Measurements from ENCODE around the gene CDC42.
"Not testable (repeated sequence)": the region's sequence is repeated elsewhere in the genome, so short reads cannot be mapped to it uniquely, and the experiment has no call there.

Gene CDC42

GRCh38 chr1:22052115-22053016 lies at the start of gene CDC42:
Gene CDC42, plus strand, starts transcription at chr1:22052709. Its CDS starts 25,770 bp downstream, at chr1:22078479.
- peak; percentile 84 for DNase-seq

DNA sequence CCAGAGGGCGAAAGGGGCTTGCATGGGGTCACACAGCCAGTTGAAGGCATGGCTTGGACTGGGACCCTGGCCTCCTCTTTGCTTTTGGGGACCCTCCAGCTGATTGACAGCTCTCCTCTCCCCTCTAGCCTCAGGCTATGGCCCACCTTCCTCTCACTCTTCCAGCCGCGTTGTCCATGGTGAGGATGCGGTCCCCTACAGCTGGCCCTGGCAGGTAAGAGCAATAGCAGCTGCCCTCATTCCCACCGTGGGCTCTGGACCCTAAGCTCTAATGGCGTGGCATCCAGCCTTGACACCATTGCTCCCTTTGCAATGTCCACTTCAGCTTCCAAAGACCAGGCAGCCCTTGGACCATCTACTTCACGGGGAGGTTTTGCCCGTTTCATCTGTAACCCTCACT lies 49.6 kb upstream of the CDC42 start:
- not testable (repeated sequence) for DNase-seq

- not testable (repeated sequence) for DNase-seq
Measured at GRCh38 chr1:22003959-22004358, 48.5 kb upstream of the CDC42 start.

- DNase-seq, result not testable (repeated sequence)
Measured at GRCh38 chr1:22005261-22006149, 47.0 kb upstream of the CDC42 start.

GRCh38 chr1:22006736-22007135 lies 45.8 kb upstream of the CDC42 start:
- DNase-seq, result not testable (repeated sequence)

- DNase-seq, result not testable (repeated sequence)
Measured at GRCh38 chr1:22007262-22007661, 45.2 kb upstream of the CDC42 start.

- DNase-seq, result not testable (repeated sequence)
Measured at GRCh38 chr1:22009566-22009965, 42.9 kb upstream of the CDC42 start.

DNA sequence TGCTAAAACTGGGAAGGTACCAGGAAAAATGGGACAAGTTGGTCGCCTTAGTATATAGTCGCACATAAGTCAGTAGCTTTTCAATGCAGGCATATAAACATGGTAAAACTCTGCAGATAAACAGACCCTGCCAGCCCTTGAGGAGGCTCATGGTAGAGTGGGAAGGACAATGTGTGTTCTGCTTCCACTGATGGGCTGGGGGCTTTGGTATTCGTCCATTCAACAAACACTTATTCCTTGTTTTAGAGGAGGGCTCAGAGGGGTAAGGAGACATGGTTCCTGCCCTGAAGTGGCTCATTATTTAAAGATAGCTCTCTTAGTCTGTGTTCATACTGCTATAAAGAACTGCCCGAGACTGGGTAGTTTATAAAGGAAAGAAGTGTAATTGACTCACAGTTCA lies 39.8 kb upstream of the CDC42 start:
- DNase-seq, result not testable (repeated sequence)

- DNase-seq, result not testable (repeated sequence)
Measured at GRCh38 chr1:22014575-22015206, 37.8 kb upstream of the CDC42 start.

GRCh38 chr1:22018583-22019559 lies 33.6 kb upstream of the CDC42 start:
- no peak for DNase-seq

DNA sequence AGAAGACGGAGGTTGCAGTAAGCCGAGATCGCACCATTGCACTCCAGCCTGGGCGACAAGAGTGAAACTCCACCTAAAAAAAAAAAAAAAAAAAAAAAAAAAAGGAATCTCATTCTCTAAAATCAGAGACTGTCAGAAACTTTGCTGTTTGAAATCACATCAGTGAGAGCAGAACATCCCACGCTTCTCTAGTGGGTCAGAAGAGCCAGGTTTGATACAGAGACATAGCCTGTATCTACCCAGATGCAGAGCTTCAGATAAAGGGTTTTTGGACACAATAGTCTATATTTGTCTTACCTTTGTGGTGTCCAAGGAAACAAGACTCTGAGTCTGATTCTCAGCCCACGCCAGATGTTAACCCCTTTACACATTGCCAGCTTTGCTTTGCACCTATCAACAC lies 31.4 kb upstream of the CDC42 start:
- DNase-seq, result no peak

DNA sequence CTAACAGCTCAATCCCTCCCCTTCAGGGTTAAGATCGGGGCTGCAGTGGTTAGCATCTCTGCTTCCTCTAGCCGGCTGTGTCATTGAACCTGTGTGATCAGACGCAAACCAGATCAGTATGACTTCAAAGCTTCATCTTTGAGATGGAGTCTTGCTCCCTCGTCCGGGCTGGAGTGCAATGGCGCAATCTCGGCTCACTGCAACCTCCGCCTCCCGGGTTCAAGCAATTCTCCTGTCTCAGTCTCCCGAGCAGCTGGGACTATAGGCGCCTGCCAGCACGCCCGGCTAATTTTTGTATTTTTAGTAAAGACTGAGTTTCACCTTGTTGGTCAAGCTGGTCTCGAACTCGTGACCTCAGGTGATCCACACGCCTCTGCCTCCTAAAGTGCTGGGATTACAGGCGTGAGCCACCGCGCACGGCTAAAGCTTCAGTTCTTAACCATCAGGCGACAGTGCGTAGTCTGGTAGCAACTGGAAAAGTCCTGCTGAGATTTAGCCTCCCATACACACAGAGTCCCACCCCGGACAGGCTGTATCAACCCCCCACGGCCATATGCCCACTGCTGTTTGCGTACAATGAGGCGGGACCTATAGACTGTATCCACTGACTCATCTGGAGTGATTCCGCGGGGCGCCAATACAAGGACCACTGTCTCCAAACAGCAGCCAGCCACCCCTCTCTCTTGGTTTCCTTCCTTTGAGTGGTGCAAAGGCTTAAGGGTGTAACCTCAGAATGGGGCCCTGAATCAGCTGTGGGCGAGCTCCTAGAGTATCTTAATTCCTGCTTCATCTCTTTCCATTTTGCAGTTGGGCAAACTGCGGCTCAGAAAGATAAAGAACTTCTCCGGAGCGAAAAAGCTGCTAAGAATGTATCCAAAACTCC lies 27.8 kb upstream of the CDC42 start:
- no peak for DNase-seq

DNA sequence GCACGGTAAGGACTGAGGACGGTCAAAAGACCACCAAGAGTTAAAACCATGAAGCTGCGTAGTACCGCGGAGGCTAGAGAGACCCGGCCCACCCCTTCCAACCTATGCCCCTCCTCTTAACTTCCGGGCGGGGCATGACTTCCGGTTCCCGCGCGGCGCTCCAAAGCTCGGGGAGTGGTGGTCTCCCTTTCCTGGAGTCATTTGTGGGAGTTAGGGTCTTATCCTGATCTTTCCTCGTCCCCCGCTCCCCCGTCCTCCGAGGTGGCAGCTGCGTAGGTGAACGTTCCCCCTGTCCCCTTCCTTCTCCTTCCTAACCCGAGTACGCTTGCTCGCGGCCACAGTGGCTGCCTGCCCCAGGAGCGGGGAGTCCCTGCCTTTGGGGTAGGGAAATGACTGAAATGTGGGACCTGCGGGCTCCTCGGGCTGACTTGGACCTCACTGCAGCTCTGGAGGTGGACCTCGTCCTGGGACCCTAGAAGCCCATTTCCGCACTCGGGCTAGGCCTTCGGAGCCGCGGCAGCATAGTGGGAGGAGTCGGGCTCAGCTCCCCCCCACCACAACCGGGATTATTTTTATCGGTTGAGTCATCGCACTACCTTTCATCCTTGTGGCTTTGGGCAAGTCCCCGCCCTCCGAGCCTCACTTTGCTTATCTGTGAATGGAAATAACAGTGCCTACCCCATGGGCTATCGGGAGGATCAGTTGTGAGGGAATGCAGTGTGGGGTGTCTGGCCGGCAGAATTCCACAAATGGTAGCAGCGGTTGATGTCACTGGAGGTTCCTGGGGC lies 26.9 kb upstream of the CDC42 start:
- DNase-seq, result peak; percentile 74

DNA sequence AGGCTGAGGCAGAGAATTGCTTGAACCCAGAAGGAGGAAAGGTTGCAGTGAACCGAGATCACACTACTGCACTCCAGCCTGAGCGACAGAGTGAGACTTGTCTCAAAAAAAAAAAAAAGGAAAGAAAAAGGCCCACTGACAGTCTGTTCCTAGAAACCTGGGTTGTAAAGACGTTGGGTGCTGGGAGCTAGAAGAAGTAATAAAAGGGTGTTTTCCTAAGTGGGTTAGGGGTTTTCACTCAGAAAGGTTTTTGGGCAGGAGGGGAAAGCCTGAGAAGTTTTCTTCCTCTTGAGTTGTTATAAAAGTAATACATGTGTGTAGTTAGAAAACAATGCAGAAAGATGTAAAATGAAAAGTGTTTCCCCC lies 25.6 kb upstream of the CDC42 start:
- no peak for DNase-seq

- DNase-seq, result no peak
Measured at GRCh38 chr1:22030057-22030456, 22.5 kb upstream of the CDC42 start.

- DNase-seq, result no peak
Measured at GRCh38 chr1:22030473-22030872, 22.0 kb upstream of the CDC42 start.

DNA sequence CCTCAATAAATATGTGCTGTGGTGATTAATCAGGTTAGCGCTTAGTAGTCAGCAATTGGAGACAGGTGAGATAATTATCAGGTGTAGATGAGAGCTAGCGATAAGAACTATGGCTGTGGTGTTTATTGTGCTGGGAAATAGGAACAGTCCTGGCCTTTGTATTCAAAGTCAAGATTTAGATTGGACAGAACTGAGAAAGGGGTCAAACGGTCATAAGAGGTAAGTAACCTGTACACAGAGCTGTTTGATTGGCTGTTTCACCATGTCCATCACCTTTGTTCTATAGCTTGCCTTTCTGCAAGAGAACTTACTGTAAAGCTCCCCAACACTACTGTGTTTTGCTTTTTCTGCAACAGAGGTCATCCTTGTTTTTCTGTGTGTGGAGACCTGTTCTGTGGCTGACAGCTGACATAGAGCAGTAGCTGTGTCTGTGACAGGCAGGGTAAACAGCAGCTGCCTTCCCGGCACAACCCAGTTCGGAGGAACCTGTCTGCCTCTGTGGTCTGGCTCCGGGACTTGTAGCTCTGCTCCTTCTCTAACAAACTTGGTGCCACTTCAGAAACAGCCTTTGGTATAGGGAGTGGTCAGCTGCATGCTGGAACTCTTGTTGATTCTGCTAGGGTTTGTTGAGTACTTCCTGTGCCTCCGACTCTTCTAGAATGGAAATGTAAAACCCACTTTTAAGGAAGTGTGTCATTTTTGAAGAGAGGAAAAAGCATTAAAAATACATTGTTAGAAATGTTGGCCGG lies 21.1 kb upstream of the CDC42 start:
- no peak for DNase-seq

DNA sequence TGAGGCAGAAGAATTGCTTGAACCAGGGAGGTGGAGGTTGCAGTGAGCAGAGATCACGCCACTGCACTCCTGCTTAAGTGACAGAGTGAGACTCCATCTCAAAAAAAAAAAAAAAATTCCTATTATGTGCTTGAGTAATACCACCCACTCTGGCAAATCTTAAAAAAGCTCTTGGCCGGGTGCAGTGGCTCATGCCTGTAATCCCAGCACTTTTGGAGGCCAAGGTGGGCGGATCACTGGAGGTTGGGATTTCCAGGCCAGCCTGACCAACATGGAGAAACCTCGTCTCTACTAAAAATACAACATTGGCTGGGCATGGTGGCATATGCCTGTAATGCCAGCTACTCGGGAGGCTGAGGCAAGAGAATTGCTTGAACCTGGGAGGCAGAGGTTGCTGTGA lies 17.7 kb upstream of the CDC42 start:
- DNase-seq, result not testable (repeated sequence)

GRCh38 chr1:22037520-22037919 lies 15.0 kb upstream of the CDC42 start:
- no peak for DNase-seq
